Measurements from ENCODE around the gene PKN2.

Gene PKN2

GRCh38 chr1:88731475-88732269 lies 47.6 kb downstream of the PKN2 start:
- Histone ChIP-seq H3K4me3 (ENCODE audit: low read depth, low read length) (no peak overlapping the region), H3K36me3 (ENCODE audit: control insufficient read depth, insufficient read depth, low read length) (no peaks in the 10 kb centered on the region; the same call in 1 of the 2 replicates), H3K27ac (ENCODE audit: low read depth, low read length) (peak overlapping the region; percentile 2), H3K9me3 (ENCODE audit: control insufficient read depth, insufficient read depth, low read length) (no peaks in the 10 kb centered on the region), H3K4me1 (ENCODE audit: control insufficient read depth, insufficient read depth, low read length) (peaks cover 19% of the 10 kb centered on the region), H3K27me3 (ENCODE audit: control insufficient read depth, insufficient read depth, low read length) (no peaks in the 10 kb centered on the region), H3K9ac (ENCODE audit: low read depth, low read length) (no peak overlapping the region)

- Histone ChIP-seq H3K9me3 (ENCODE audit: control insufficient read depth, insufficient read depth, low read length) (no peaks in the 10 kb centered on the region), H3K36me3 (ENCODE audit: control insufficient read depth, insufficient read depth, low read length) (no peaks in the 10 kb centered on the region), H3K27ac (ENCODE audit: low read depth, low read length) (no peak overlapping the region), H3K4me1 (ENCODE audit: control insufficient read depth, insufficient read depth, low read length) (peaks cover 36% of the 10 kb centered on the region), H3K27me3 (ENCODE audit: control insufficient read depth, insufficient read depth, low read length) (no peaks in the 10 kb centered on the region), H3K9ac (ENCODE audit: low read depth, low read length) (no peak overlapping the region), H3K4me3 (ENCODE audit: low read depth, low read length) (no peak overlapping the region)
Observed at GRCh38 chr1:88735382-88735781, 51.3 kb downstream of the PKN2 start.

GRCh38 chr1:88735909-88736308 lies 51.8 kb downstream of the PKN2 start:
- no peak overlapping the region for H3K4me3 ChIP-seq (ENCODE audit: low read depth, low read length)
- H3K4me1 ChIP-seq (ENCODE audit: control insufficient read depth, insufficient read depth, low read length): peaks cover 31% of the 10 kb centered on the region
- no peak overlapping the region for H3K27ac ChIP-seq (ENCODE audit: low read depth, low read length)
- no peak overlapping the region for H3K9ac ChIP-seq (ENCODE audit: low read depth, low read length)
- no peaks in the 10 kb centered on the region for H3K27me3 ChIP-seq (ENCODE audit: control insufficient read depth, insufficient read depth, low read length)
- H3K36me3 ChIP-seq (ENCODE audit: control insufficient read depth, insufficient read depth, low read length): no peaks in the 10 kb centered on the region
- H3K9me3 ChIP-seq (ENCODE audit: control insufficient read depth, insufficient read depth, low read length): no peaks in the 10 kb centered on the region

DNA sequence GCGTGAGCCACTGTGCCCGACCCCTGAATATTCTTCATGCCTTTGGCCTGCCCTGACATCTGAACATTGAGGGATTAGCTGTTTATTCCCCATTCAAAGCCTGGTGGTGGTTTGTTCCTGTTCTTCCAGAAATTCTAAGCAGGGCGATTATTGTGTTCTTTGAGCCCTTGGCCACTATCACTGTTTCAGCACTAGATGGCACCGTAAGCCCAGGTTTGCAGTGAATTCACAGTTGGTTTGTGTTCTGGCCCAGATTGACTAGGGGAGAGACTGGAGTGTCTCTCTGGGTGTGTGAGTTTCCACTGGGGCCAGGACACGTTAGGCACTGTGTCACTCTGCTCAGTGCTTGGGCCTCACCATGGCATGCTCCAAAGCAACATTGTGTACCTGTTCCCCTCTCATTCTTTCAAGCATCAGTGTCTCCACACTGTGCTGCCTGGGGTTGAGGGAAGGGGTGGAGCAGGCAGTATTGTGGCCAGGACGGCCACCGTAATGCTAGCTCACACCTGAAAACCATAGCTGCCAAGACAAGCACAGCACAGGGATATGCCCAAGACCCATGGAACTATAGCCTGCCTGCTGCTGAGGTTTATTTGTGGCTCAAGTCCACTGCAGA lies 52.7 kb downstream of the PKN2 start:
- Histone ChIP-seq H3K27me3 (ENCODE audit: control insufficient read depth, insufficient read depth, low read length) (no peaks in the 10 kb centered on the region), H3K4me1 (ENCODE audit: control insufficient read depth, insufficient read depth, low read length) (peaks cover 24% of the 10 kb centered on the region), H3K27ac (ENCODE audit: low read depth, low read length) (no peak overlapping the region), H3K9ac (ENCODE audit: low read depth, low read length) (no peak overlapping the region), H3K4me3 (ENCODE audit: low read depth, low read length) (no peak overlapping the region), H3K9me3 (ENCODE audit: control insufficient read depth, insufficient read depth, low read length) (no peaks in the 10 kb centered on the region), H3K36me3 (ENCODE audit: control insufficient read depth, insufficient read depth, low read length) (peaks cover 7% of the 10 kb centered on the region; the same call in 1 of the 2 replicates)

DNA sequence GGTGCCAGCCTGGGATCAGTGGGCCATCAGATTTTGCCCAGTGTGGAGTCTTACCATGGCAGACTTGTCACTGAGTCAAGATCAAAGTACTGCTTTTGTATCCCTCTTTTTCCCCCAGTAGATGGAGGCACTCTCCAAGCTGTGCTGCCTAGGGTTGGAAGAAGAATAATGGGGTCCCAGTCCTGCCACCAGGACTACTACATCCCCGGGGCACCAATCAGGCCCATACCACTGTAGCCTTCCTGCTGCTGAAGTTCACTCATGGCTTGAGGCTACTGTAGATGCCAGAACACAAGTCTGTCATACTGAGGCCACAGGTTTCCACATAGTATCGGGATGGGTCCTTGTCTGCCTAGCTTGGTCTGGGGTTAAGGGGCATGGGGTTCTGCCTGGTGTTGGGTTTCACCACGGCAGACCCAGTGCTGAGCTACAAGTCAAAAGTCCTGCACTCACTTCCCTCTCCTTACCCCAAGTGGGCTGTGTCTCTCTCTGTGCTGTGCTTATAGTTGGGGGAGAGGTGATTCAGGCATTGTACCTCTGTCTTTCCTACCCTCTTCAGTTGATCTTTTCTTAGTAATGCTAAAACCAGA lies 53.4 kb downstream of the PKN2 start:
- Histone ChIP-seq H3K4me3 (ENCODE audit: low read depth, low read length) (no peak overlapping the region), H3K27me3 (ENCODE audit: control insufficient read depth, insufficient read depth, low read length) (no peaks in the 10 kb centered on the region), H3K27ac (ENCODE audit: low read depth, low read length) (no peak overlapping the region), H3K4me1 (ENCODE audit: control insufficient read depth, insufficient read depth, low read length) (peaks cover 23% of the 10 kb centered on the region), H3K9me3 (ENCODE audit: control insufficient read depth, insufficient read depth, low read length) (no peaks in the 10 kb centered on the region), H3K36me3 (ENCODE audit: control insufficient read depth, insufficient read depth, low read length) (peaks cover 13% of the 10 kb centered on the region; the same call in 1 of the 2 replicates), H3K9ac (ENCODE audit: low read depth, low read length) (no peak overlapping the region)

GRCh38 chr1:88740784-88741183 lies 56.7 kb downstream of the PKN2 start:
- H3K4me3 ChIP-seq (ENCODE audit: low read depth, low read length): no peak overlapping the region
- no peak overlapping the region for H3K27ac ChIP-seq (ENCODE audit: low read depth, low read length)
- no peaks in the 10 kb centered on the region for H3K27me3 ChIP-seq (ENCODE audit: control insufficient read depth, insufficient read depth, low read length)
- no peak overlapping the region for H3K9ac ChIP-seq (ENCODE audit: low read depth, low read length)
- peaks cover 23% of the 10 kb centered on the region for H3K4me1 ChIP-seq (ENCODE audit: control insufficient read depth, insufficient read depth, low read length)
- peaks cover 34% of the 10 kb centered on the region for H3K36me3 ChIP-seq (ENCODE audit: control insufficient read depth, insufficient read depth, low read length)
- H3K9me3 ChIP-seq (ENCODE audit: control insufficient read depth, insufficient read depth, low read length): no peaks in the 10 kb centered on the region

DNA sequence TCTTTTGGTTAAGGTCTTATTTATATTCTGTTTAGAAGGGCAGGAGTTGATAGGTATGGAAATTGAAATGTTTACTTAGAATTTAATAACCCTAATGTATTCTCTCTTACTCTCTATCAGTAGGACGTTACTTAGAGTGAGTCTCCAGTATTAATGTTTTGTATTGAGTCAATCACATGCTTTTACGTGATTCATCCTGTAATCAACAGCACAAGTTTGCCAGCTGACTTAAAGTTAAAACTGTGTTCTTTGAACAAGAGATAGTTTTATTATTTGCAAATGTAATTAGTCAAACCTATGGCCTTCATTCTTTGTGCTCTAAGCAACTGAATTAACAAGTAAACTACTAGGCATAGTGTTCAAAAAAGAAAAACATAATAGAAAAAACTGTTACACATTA lies 57.3 kb downstream of the PKN2 start:
- H3K27me3 ChIP-seq (ENCODE audit: control insufficient read depth, insufficient read depth, low read length): no peaks in the 10 kb centered on the region
- no peak overlapping the region for H3K4me3 ChIP-seq (ENCODE audit: low read depth, low read length)
- H3K9me3 ChIP-seq (ENCODE audit: control insufficient read depth, insufficient read depth, low read length): no peaks in the 10 kb centered on the region
- no peak overlapping the region for H3K27ac ChIP-seq (ENCODE audit: low read depth, low read length)
- H3K9ac ChIP-seq (ENCODE audit: low read depth, low read length): no peak overlapping the region
- peaks cover 21% of the 10 kb centered on the region for H3K4me1 ChIP-seq (ENCODE audit: control insufficient read depth, insufficient read depth, low read length)
- peaks cover 34% of the 10 kb centered on the region for H3K36me3 ChIP-seq (ENCODE audit: control insufficient read depth, insufficient read depth, low read length)

DNA sequence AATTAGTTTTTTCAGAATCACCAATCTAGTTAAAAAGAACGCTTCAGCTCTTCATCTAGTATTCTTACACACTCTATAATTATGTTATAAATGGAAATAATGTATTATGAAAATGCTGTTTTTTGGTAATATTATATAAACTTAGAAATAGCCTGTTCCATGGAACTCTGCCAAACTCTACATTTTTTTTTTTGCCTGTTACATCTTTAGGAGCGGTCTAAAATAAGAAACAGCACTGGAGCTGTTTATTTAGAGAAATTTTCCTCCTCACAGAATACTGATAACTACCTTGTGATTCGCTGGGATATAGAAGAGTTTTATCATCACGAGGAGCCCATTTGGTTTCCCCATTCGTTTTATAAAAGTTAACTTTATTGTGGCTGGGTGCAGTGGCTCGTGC lies 58.5 kb downstream of the PKN2 start:
- Histone ChIP-seq H3K9me3 (ENCODE audit: control insufficient read depth, insufficient read depth, low read length) (no peaks in the 10 kb centered on the region), H3K36me3 (ENCODE audit: control insufficient read depth, insufficient read depth, low read length) (peaks cover 34% of the 10 kb centered on the region), H3K9ac (ENCODE audit: low read depth, low read length) (no peak overlapping the region), H3K27ac (ENCODE audit: low read depth, low read length) (no peak overlapping the region), H3K4me3 (ENCODE audit: low read depth, low read length) (no peak overlapping the region), H3K27me3 (ENCODE audit: control insufficient read depth, insufficient read depth, low read length) (no peaks in the 10 kb centered on the region), H3K4me1 (ENCODE audit: control insufficient read depth, insufficient read depth, low read length) (peaks cover 13% of the 10 kb centered on the region)

DNA sequence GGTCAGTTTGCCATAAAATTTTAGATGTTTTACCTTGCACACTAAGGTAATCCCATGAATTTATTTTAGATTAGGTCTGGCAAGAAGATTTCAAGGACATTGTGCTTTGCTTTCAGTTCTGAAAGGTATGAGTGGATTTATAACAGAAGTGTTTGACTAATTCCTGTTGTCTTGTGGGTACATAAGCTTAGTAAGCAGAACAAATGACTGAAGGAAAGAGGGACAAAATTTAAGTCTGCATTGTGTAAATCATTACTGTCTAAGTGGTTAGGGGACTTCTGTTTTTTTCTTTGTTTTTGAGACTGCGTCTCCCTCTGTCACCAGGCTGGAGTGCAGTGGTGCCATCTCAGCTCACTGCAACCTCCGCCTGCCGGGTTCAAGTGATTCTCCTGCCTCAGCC lies 60.1 kb downstream of the PKN2 start:
- Histone ChIP-seq H3K4me1 (ENCODE audit: control insufficient read depth, insufficient read depth, low read length) (peaks cover 3% of the 10 kb centered on the region), H3K4me3 (ENCODE audit: low read depth, low read length) (no peak overlapping the region), H3K27me3 (ENCODE audit: control insufficient read depth, insufficient read depth, low read length) (no peaks in the 10 kb centered on the region), H3K27ac (ENCODE audit: low read depth, low read length) (no peak overlapping the region), H3K36me3 (ENCODE audit: control insufficient read depth, insufficient read depth, low read length) (peaks cover 34% of the 10 kb centered on the region), H3K9ac (ENCODE audit: low read depth, low read length) (no peak overlapping the region), H3K9me3 (ENCODE audit: control insufficient read depth, insufficient read depth, low read length) (no peaks in the 10 kb centered on the region)

DNA sequence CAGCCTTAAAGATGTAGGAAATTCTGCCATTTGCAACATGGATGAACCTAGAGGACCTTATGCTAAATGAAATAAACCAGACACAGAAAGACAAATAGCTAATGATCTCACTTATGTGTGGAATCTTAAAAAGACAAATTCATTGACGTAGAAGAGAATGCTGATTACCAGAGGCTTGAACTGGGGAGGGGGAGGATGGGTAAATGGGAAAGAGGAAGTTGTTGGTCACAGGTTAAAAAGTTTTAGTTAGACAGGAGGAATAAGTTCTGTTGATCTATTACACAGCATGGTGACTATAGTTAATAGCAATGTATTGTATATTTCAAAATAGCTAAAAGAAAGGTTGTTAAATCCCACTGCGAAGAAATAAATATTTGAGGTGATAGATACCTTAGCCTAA lies 62.8 kb downstream of the PKN2 start:
- no peak overlapping the region for H3K27ac ChIP-seq (ENCODE audit: low read depth, low read length)
- peaks cover 3% of the 10 kb centered on the region; the same call in 1 of the 2 replicates for H3K4me1 ChIP-seq (ENCODE audit: control insufficient read depth, insufficient read depth, low read length)
- no peaks in the 10 kb centered on the region for H3K27me3 ChIP-seq (ENCODE audit: control insufficient read depth, insufficient read depth, low read length)
- H3K9ac ChIP-seq (ENCODE audit: low read depth, low read length): no peak overlapping the region
- H3K9me3 ChIP-seq (ENCODE audit: control insufficient read depth, insufficient read depth, low read length): no peaks in the 10 kb centered on the region
- H3K4me3 ChIP-seq (ENCODE audit: low read depth, low read length): no peak overlapping the region
- H3K36me3 ChIP-seq (ENCODE audit: control insufficient read depth, insufficient read depth, low read length): peaks cover 26% of the 10 kb centered on the region

GRCh38 chr1:88751714-88752113 lies 67.6 kb downstream of the PKN2 start:
- no peaks in the 10 kb centered on the region for H3K27me3 ChIP-seq (ENCODE audit: control insufficient read depth, insufficient read depth, low read length)
- H3K27ac ChIP-seq (ENCODE audit: low read depth, low read length): no peak overlapping the region
- no peaks in the 10 kb centered on the region for H3K9me3 ChIP-seq (ENCODE audit: control insufficient read depth, insufficient read depth, low read length)
- H3K4me1 ChIP-seq (ENCODE audit: control insufficient read depth, insufficient read depth, low read length): peaks cover 9% of the 10 kb centered on the region
- no peaks in the 10 kb centered on the region for H3K36me3 ChIP-seq (ENCODE audit: control insufficient read depth, insufficient read depth, low read length)
- H3K4me3 ChIP-seq (ENCODE audit: low read depth, low read length): no peak overlapping the region
- no peak overlapping the region for H3K9ac ChIP-seq (ENCODE audit: low read depth, low read length)

All from HUES48 (cell line).